ENCODE measurements around the gene C19orf47. TPM values are rescaled to one million over a fixed set of nuclear protein-coding genes. Genes with fewer than 3 reads are reported as not detected.
"Not testable (repeated sequence)": the region's sequence is repeated elsewhere in the genome, so short reads cannot be mapped to it uniquely, and the experiment has no call there.

C19orf47 gene
- total RNA-seq, 2 donors from 2014 or later: 20.2 to 34.2 TPM

- TF ChIP-seq CTCF (IDR thresholded peaks at IDR 0.05): no peak
- H3K27ac ChIP-seq: no peak overlapping the region
- ATAC-seq (ENCODE audit: insufficient number of reproducible peaks, low FRiP score, low read depth): no peak
Measured at GRCh38 chr19:40374084-40374483, 25.9 kb upstream of the C19orf47 start.

GRCh38 chr19:40371802-40372122 is 23.6 kb upstream of the C19orf47 start:
- no peak for TF ChIP-seq CTCF (IDR thresholded peaks at IDR 0.05)
- Histone ChIP-seq H3K4me1 (ENCODE audit: control insufficient read depth in 1 of 2, low read depth in 2 of 2) (no peaks in the 10 kb centered on the region), H3K27ac (no peak overlapping the region), H3K9me3 (no peaks in the 10 kb centered on the region), H3K4me3 (no peak overlapping the region), H3K36me3 (peaks cover 62% of the 10 kb centered on the region), H3K27me3 (replicated peaks; ENCODE audit: insufficient read depth) (no peaks in the 10 kb centered on the region)
- ATAC-seq (ENCODE audit: insufficient number of reproducible peaks, low FRiP score, low read depth) (no peak), DNase-seq (ENCODE audit: low spot score) (no peak)

More at GRCh38 chr19:40374084-40374483, 25.9 kb upstream of the C19orf47 start:
- no peak overlapping the region for H3K4me3 ChIP-seq
- no peaks in the 10 kb centered on the region for H3K4me1 ChIP-seq (ENCODE audit: control insufficient read depth in 1 of 2, low read depth in 2 of 2)
- DNase-seq (ENCODE audit: low spot score): no peak
- no peaks in the 10 kb centered on the region for H3K27me3 ChIP-seq (replicated peaks; ENCODE audit: insufficient read depth)
- H3K9me3 ChIP-seq: no peaks in the 10 kb centered on the region
- peaks cover 58% of the 10 kb centered on the region for H3K36me3 ChIP-seq

GRCh38 chr19:40370997-40371801 is 23.0 kb upstream of the C19orf47 start:
- Histone ChIP-seq H3K9me3 (no peaks in the 10 kb centered on the region), H3K27ac (no peak overlapping the region), H3K27me3 (replicated peaks; ENCODE audit: insufficient read depth) (no peaks in the 10 kb centered on the region), H3K36me3 (peaks cover 60% of the 10 kb centered on the region), H3K4me1 (ENCODE audit: control insufficient read depth in 1 of 2, low read depth in 2 of 2) (no peaks in the 10 kb centered on the region), H3K4me3 (no peak overlapping the region)
- DNase-seq (ENCODE audit: low spot score) (no peak), ATAC-seq (ENCODE audit: insufficient number of reproducible peaks, low FRiP score, low read depth) (no peak)
- no peak for TF ChIP-seq CTCF (IDR thresholded peaks at IDR 0.05)

- H3K27ac ChIP-seq; ATAC-seq (ENCODE audit: insufficient number of reproducible peaks, low FRiP score, low read depth); H3K27me3 ChIP-seq (replicated peaks; ENCODE audit: insufficient read depth); H3K9me3 ChIP-seq; H3K4me1 ChIP-seq (ENCODE audit: control insufficient read depth in 1 of 2, low read depth in 2 of 2); H3K4me3 ChIP-seq; DNase-seq (ENCODE audit: low spot score): not testable (repeated sequence)
- peaks cover 60% of the 10 kb centered on the region for H3K36me3 ChIP-seq
Measured at GRCh38 chr19:40370253-40370652, 22.1 kb upstream of the C19orf47 start.

- TF ChIP-seq CTCF (IDR thresholded peaks at IDR 0.05): no peak
- no peak for ATAC-seq (ENCODE audit: insufficient number of reproducible peaks, low FRiP score, low read depth)
- Histone ChIP-seq H3K27me3 (replicated peaks; ENCODE audit: insufficient read depth) (no peaks in the 10 kb centered on the region), H3K4me1 (ENCODE audit: control insufficient read depth in 1 of 2, low read depth in 2 of 2) (peaks cover 7 to 9% of the 10 kb centered on the region in 2 donors), H3K9me3 (no peaks in the 10 kb centered on the region), H3K36me3 (peaks cover 58% of the 10 kb centered on the region), H3K27ac (no peak overlapping the region), H3K4me3 (no peak overlapping the region)
- DNase-seq (ENCODE audit: low spot score): no peak
Measured at GRCh38 chr19:40369797-40370196, 21.6 kb upstream of the C19orf47 start.

All from thoracic aorta (tissue), 2 donors.